Limb (tissue), 2 donors: ENCODE measurements around the gene NLRP9.
A peak's percentile ranks its signal among the peaks of the same experiment; 100 is the strongest.

Experiments used
- DNase-seq, 2 donors: peaks; one replicate each; pipeline ENCODE4 v3.0.0-alpha.2; 2016; ENCODE audit errors: extremely low spot score in 2 of 2

The NLRP9 gene

DNA sequence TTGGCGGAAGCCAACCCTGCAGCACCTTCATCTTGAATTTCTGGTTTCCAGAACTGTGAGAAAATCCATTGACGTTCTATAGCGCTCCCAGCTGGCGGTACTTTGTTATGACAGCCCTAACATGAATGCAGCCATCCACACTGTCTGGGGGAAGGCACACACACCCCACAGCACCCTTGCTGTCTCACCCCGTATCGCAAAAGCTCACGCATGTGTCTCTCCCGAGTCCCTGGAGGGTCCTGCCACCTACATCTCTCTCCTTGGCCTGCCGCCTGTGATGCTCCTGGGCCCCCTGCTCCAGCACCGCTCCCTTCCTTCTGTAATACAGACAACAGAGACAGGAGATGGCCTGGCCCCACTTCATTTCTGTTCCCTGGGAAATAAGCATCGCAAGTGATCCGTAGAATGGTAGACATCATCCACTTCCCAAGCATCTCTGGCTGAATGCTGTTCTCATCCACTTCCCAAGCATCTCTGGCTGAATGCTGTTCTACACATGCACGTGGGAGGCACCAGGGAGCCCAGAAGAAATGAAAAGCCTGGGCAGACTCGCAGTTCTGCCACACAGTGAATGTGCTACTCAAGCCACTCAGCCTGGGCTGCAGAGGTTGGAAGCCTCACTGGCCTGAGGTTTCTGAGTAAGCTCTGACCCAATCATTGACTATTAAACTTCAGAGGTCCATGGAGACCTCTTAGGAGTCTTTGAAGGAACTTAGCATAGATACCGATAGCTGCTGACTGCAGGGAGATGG is 33.5 kb downstream of the NLRP9 start:
- no peak for DNase-seq

DNA sequence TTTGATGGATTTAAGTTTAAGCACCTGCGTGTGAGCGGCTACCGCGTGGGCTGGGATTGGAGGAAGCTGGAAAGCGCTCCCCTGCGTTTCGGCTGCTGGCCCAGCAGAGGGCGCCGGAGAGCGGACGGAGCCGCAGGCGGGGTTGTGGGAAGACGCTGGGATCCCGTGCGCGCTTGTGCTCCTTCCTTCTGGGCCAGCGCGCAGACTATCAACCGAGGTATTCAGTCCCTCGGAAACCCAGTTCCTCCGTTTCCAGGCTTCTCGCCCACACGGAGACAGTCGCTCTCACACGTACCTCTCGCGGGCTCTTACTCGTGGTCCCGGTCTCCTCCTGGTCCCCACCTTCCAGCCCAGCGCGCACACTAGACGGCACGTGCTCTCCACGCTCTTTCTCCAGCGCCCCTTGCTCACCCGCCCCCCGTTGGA is 34.4 kb downstream of the NLRP9 start:
- peak in 1 of 2 donors; percentile 21 for DNase-seq

DNA sequence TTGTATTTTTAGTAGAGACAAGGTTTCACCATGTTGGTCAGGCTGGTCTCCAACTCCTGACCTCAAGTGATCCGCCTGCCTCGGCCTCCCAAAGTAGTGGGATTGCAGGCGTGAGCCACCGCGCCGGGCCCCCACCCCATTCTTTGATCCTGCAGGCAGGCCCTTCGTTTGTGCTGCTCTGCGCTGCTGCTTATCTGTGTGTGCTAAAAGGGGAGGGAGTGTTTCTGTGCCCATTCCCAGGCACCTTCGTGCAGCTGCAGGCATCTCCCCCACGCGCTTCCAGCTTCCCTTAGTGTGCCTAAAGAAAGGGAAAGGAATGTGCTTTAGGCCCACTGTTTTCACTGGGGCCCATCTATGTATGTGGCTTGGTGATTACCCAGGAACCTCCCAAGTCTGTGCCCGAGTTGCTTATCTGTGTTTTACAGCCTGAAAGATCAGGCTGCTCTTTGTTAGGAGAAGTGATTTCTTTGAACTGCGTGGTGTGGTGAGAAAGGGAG is 36.0 kb downstream of the NLRP9 start:
- no peak for DNase-seq

DNA sequence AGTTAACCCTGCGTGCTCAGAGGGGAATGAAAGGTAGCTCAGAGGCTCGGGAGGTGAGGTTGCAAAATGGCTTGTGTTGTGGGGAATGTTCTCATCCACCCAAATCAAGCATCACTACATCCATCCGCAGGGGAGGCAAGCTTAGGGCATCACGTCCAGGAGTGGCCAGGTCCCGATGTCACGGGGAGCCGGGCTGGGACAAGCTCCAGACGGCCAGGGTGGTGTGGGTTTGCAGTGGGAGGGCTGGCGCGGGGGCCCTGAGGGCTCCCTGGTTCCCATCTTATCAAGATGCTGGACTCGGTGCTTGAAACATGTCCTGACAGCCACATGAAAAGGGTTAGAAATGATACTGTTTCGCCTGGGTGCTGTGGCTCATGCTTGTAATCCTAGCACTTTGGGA is 37.4 kb downstream of the NLRP9 start:
- no peak for DNase-seq

DNA sequence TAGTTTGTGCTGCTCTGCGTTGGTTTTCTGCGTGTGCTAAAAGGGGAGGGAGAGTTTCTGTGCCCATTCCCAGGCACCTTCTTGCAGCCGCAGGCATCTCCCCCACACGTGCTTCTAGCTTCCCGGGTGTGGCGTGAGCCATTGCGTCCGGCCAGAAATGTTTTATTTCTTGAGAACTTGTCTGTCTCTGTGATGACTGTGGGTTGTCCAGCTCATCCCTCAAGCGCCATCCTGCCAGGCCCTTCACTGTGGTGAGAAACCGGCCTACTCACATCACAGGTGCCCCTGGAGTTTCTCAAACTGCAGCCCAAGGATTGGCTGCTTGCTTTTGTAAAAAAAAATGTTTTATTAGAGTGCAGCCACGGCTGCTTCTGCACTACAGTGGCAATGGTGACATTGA is 39.0 kb downstream of the NLRP9 start:
- DNase-seq: no peak

DNA sequence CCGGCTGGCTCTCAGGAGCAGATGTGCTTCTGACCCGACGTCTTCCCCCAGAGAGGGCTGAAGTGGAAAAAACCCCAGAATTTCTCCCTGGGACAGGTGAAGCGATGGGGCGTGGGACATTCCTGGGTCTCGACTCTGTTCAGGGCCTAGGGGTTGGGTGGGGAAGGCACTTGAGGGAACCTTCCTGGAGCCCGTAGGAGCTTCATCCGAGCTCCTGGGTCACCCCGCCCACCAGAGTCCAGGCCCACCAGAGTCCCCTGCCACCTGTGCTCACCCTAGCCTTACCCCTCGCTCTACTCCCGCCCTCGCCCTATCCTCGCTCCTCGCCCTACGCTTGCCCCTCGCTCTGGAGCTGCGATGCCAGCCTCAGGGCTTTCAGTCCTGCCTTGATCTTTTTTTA is 39.9 kb downstream of the NLRP9 start:
- no peak for DNase-seq

DNA sequence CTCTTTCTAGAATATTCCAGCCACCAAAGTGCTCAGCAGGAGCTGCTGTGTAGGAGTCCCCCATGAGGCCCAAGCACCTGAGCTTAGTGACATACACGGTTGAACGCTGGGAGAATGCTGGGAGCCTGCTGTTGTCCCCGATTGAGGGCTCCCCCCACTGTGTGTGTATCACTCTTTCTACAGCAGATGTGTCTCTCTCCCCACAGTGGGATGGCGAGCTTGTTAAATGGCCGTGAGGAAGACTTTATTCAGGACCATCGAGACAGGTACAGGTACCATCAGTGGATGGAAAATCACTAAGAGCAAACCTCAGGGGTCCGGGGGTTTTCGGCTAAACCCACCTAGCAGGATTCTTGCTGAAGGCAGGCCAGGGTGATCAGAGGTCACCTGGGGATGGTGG is 40.5 kb downstream of the NLRP9 start:
- DNase-seq: no peak

DNA sequence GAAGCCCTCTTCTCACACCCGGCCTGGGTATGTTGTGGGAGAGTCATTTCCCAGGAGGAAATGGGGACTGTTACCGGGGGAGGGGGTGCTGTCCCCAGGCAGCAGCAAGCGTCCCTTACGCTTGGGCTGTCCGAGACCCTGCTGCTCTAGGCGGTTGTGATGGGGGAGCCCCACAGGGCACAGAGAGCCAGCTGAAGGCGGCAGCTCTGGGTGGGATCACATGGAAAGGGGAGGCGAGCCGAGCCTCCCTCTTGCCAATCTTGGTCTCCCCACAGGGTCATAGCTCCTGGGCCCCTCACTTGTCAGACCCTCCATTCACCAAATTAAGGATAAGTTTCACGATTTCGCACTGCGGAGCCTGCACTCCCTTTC is 41.1 kb downstream of the NLRP9 start:
- no peak for DNase-seq

DNA sequence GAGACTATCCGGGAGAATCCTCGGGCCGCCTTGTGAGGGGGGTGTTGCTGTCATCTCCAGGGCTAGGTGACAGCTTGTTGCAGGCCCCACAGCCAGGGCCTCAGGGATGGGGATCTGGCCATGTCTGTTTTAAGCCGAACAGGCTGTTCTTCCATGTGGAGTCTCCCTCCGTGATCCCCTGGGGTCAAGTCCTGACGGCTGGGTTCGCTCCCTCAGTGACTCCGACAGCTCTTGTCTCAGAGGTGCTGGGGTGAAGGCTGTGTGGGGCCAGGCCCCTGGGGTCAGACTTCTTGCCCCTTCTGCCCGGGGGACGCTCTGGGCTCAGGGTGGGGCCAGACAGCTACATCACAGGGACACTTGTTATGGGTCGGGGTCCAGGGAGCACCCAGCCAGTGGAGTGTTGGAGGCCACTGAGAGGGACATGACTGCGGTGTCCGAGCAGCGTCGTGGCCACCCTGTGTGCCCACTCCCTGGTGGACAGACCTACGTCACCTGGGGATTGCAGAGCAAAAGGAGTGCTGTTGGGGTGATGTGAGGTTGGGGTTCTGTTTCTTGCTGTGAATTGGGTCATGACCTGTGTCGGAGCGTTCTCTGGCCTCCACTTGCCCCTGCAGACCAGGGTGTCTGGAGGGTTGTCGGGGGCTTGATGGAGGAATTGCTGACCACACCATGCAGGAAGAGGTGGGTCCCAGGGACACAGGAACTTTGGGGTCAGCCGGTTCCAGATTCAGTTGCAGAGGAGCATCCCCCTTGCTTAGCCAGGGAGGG is 41.7 kb downstream of the NLRP9 start:
- no peak for DNase-seq

DNA sequence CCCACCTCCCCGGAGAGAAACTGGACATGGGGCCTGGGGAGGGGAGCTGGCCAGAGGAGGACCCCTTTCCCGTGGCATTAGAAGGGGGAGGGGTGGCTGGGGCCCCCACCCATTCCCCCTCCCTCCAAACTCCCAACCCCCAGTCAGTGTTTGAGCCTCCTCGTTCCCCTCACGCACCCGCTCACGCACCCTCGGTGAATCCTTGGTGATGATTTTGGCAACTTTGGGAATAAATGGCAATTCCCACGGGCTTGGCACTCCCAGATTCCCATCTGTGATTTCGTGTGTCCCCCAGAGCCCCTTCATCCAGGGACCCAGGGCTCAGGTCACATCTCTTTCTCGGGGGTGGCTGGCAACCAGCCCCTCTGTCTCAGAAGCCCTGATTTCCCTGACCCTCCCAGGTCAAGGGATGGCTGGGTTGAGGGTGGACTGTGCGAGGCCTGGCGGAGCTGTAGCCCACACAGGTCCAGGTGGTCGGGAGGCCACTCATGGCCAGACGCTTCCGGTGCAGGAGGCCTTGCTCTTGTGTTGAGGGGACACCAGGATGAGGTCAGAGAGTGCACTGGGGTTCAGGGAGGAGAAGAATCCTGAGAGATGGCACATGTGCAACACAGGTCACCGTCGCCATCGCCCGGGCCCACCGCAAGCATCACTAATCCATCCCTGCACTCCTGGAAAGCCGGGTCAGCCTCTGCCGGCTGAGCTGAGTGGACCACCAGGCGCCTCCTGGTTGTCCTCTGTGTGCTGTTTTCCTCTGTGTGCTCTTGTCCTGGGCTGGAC is 42.5 kb downstream of the NLRP9 start:
- DNase-seq: no peak

DNA sequence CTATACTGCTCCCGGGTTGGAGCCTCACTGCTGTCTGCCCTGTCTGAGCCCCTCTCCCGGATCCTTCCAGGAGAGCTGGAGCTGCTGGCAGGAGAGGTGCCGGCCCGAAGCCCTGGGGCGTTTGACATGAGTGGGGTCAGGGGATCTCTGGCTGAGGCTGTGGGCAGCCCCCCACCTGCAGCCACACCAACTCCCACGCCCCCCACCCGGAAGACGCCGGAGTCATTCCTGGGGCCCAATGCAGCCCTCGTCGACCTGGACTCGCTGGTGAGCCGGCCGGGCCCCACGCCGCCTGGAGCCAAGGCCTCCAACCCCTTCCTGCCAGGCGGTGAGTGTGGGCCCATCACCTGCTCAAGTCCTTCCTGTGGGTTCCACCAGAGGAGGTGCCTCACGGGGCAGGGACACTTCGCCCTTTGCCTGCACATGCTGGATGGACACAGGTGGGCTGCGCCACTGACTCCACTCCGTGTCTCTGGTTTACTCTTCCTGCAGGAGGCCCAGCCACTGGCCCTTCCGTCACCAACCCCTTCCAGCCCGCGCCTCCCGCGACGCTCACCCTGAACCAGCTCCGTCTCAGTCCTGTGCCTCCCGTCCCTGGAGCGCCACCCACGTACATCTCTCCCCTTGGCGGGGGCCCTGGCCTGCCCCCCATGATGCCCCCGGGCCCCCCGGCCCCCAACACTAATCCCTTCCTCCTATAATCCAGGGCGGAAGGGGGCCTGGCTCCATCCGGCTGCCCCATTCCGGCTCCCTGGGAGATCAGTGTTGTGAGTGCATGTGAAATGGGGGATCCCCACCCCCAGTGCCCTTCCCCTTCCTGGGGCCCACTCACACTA is 43.3 kb downstream of the NLRP9 start:
- no peak for DNase-seq

DNA sequence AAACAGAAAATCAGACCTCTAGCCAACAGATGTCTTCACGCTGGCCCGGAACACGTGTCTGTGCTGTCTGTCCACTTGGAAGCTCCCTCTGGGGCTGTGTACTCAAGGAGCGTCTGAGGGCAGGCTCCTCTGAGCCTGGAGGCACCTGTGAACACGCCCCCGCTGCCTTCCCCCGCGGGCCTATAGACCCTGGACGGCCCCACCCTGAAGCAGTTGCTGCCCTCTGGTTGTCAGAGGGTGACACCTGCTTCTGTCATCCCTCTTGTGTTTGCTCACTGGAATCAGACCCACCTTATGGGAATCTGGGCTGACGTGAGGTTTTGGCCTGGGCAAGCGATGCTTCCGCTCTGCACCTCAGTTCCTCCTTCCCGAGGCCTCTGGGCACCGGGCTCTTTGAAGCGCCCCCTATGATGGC is 44.0 kb downstream of the NLRP9 start:
- DNase-seq: no peak

DNA sequence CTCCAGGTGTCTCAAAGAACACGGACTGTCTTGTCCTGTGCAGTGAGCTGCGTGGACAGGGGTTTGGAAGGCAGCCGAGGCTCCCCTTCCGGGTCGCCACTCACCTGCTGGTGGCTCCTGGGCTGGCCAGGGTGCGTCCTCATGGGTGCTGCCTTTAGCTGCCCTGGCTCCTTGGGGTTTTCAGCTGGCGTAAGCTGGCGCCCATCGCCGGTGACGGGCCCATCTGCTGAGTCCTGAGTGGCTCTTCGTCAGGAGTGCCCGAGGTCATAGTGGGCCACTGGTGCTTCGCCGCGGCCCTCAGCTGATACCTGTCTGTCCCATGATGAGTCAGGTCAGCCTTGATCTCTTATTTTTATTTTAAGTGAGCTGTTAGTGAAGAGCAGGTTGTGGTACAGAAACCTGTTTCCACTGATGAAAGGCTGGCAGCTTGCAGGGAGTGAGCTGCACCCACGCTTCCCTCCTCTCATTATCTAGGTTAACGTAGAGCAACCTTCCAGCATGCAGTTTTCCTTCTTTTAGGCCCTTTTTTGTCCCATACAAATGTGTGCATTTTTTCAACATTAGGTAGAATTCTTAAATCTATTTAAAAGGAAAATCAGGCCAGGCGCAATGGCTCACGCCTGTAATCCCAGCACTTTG is 44.7 kb downstream of the NLRP9 start:
- no peak for DNase-seq

DNA sequence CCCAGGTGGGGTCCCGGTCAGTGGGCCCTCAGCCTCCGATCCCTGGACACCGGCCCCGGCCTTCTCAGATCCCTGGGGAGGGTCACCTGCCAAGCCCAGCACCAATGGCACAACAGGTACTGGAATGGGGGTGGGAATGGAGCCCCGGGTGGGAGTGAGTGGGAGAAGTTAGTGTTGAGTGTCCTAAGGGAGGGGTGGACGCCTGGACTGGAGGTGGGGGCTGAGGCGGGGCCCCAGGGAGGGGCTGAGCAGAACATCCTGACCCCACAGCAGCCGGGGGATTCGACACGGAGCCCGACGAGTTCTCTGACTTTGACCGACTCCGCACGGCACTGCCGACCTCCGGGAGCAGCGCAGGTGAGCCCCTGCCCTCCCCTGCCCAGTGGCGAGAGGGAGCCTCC is 45.5 kb downstream of the NLRP9 start:
- DNase-seq: no peak

DNA sequence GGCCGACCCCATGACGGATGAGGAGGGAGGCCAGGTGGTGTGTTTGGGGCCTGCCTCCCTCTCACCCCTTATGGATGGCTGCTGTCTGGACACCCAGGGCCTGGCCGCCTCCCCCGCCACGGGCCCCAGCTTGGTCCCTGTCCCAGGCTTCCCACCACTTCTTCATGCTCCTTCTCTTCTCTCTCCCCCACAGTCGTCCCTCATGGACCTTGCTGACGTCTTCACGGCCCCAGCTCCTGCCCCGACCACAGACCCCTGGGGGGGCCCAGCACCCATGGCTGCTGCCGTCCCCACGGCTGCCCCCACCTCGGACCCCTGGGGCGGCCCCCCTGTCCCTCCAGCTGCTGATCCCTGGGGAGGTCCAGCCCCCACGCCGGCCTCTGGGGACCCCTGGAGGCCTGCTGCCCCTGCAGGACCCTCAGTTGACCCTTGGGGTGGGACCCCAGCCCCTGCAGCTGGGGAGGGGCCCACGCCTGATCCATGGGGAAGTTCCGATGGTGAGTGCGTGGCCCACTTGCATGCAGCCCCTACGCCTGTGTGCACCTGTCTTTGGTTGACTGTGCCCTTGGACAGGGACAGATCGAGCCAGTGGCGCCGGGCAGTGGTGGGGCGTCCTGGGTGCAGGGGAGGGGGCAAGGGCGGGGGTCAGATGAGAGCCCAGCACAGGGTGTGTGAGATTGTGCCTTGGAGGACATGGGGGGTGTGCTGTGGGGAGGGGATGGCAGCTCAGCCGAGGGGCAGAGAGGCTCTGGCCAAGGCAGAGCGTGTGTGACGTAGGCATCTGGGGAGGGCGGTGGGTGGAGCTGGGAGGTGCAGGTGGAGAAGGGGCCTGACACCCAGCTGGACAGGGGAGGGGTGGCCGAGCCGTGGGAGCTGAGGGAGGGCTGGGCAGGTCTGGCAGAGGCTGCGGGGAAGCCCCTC is 46.4 kb downstream of the NLRP9 start:
- DNase-seq: no peak

DNA sequence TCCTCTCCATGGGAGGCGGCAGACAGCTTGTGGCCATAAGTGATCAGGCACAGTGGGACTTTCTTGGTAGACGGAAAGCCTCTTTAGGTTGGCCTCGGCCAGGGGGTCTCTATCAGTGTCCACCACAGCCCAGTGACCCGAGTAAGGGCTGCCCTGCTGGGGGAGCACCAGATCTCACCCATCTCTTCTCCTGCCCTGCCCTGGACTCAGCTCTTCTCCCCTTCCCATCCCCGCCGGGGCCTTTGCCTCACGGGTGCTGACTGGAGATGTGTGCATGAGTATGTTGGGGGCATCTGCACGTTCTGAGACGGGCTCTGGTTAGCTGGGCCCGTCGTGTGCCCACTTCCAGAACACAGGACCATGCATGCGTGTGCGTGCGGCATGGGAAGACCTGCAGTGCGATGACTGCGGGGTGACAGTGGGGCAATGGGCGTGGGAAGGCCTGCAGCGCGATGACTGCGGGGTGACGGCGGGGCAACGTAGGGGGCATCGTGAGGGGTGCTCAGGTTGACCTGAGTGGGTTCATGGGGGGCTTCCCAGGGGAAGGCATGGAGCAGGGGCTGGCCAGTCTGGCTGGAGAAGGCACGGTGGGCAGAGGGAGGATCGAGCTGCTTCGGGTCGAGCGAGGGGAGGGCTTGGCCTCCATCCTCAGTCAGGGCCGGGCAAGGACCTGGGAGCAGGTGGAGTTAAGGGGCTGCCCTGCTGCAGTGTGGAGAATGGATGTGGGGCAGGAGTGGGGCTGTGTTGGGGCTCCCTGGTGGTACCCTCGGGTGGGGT is 47.2 kb downstream of the NLRP9 start:
- no peak for DNase-seq

DNA sequence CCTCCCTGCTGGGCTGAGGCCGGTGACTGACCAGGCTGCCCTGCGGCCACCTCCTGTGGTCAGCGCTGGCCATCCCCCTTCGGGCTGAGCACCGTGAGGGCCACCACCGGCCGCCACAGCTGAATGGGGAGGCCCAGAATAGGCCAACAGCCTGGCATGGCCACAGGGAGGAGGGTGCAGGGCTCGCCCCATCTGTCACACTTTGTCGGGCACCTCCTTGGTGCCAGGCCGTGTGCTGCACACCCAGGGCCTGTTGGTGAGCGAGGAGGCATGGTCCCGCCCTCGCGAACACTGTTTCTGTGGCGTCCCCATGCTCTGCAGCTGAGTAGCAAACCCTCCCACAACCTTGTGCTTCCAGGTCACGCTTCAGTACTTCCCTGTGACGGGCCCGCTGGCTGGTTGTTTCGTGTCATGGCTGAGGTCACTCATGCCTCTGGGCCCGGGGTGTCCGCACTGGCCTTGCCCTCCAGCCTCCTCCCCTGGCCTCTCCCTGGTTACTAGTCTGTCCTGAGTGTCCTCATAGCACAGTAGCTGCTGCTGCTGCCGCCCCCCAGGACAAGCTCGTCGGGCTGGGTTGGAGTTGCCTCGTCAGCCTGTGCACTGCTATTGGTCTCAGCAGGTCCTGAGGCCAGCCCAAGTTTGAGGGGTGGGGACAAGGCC is 48.0 kb downstream of the NLRP9 start:
- DNase-seq: no peak

DNA sequence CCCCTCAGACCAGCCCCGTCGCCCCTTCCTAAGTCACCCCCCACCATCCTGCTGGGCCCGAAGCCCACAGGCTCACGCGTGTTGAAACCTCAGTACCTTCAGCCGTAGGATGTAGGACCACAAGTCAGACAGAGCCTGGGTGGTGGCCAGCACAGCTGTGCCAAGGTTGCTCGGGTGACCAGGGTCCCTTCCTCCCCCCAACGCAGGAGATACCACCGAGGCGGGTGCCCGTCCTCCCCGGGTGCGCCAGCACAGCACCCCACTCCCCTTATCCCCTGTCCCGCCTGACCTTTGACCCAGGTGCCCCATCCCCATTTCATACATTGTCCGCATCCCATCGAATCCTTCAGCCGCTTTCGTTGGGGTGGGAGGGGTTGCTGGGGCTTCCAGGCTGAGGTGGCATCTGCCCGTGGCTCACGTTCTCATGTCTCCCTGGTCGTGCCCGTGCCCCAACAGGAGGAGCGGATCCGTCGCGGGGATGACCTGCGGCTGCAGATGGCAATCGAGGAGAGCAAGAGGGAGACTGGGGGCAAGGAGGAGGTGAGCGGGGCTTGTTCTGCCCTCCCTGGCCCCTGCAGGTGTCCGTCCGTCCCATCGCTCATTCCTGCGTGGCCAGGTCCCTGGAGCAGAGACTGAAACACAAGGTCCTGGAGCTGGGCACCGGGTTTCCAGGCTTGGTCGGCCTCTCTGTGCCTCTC is 48.6 kb downstream of the NLRP9 start:
- no peak for DNase-seq
